GM10248 (cell line): ENCODE measurements around the gene ARL4C.
A peak's percentile ranks its signal among the peaks of the same experiment; 100 is the strongest.

ENCODE experiments used
- CTCF ChIA-PET: fragments of 300-600 bp; sonication (Branson Sonifier 250); formaldehyde crosslinking; extraction: SDS; loops from one replicate; lab custom pipeline; 2021; ENCODE audit warnings: antibody characterized with exemption; lab: Yijun Ruan, JAX
- POLR2A ChIA-PET: fragments of 350-650 bp; sonication (Branson Sonifier 250); formaldehyde crosslinking; extraction: SDS; loops from one replicate; lab custom pipeline; 2020; ENCODE audit warnings: antibody characterized with exemption; lab: Yijun Ruan, JAX
- DNase-seq: peaks from one replicate; pipeline ENCODE4 v3.0.0; 2012; ENCODE audit errors: extremely low spot score
- TF ChIP-seq, protein P1 (sequence below): IDR thresholded peaks from 2 replicates; pipeline ENCODE4 v1.5.1; 2012; ENCODE audit warnings: mild to moderate bottlenecking, low read depth; ENCODE audit errors: extremely low read depth, missing control alignments, control extremely low read depth

ARL4C gene

DNA sequence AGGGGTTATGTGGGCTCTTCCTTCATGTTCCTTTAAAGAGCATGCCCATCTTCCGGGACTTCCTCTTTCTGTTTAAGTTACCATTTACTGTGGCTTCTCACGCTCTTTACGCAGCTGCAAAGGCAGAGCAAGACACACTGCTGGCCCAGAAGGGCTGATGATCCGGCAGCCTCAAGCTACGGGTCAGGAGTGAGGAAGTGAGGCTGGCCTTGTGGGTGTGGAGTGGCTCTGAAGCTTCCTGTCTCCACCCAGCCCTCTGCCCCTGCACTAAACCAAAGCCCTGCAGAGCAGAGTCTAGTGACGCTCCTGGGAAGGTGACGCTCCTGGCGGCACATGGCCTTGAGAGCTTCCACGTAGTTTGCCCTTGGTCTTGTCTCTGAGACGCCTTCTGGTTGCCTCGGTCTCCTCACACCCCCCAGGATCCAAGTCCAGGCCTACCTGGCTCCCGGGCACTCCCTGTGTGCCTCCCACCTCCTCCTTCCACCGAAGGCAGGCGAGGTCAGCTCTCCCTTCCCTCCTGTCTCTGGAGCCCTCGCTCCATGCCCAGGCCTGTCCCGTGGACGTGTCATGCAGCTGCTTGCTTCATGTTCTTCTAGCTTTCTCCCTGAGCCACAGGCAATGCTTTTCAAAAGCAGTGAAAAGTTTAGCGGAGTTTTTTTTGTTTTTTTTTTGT lies 50.3 kb downstream of the ARL4C start:
- CTCF ChIA-PET, result interaction anchor here (0.8 to 1.6 kb wide), 5 partner anchors 9 to 156 kb away, joined by 3 to 4 read pairs (median 3); no protein-coding TSS in a partner anchor
- peak; percentile 67 for DNase-seq
- TF ChIP-seq, protein P1, sequence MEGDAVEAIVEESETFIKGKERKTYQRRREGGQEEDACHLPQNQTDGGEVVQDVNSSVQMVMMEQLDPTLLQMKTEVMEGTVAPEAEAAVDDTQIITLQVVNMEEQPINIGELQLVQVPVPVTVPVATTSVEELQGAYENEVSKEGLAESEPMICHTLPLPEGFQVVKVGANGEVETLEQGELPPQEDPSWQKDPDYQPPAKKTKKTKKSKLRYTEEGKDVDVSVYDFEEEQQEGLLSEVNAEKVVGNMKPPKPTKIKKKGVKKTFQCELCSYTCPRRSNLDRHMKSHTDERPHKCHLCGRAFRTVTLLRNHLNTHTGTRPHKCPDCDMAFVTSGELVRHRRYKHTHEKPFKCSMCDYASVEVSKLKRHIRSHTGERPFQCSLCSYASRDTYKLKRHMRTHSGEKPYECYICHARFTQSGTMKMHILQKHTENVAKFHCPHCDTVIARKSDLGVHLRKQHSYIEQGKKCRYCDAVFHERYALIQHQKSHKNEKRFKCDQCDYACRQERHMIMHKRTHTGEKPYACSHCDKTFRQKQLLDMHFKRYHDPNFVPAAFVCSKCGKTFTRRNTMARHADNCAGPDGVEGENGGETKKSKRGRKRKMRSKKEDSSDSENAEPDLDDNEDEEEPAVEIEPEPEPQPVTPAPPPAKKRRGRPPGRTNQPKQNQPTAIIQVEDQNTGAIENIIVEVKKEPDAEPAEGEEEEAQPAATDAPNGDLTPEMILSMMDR, result no peak
- POLR2A ChIA-PET, result interaction anchor here (1.1 kb wide), 1 partner anchor 20 kb away, joined by 3 read pairs; no protein-coding TSS in a partner anchor

DNA sequence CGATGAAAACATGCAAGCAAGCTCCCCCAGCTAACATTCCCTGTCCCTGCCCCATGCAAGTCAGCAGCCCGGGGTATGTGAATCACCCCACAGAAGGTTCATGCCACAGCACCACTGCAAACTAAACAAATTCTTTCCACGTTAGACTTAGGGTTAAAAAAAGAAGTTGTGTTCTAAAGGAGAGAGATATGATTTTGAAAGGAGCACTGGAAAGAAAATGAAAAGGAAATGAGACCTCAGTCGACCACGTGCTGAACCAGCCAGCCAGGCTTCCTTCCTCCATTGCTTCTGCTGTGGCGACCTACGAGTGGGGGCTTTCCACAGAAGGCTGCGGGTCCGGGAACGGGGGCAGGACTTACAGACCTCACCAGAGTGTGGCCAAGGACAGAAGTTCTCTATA lies 52.0 kb downstream of the ARL4C start:
- ChIA-PET POLR2A (no interaction called here), CTCF (no interaction called here)
- DNase-seq, result no peak
- TF ChIP-seq, protein P1, result no peak

DNA sequence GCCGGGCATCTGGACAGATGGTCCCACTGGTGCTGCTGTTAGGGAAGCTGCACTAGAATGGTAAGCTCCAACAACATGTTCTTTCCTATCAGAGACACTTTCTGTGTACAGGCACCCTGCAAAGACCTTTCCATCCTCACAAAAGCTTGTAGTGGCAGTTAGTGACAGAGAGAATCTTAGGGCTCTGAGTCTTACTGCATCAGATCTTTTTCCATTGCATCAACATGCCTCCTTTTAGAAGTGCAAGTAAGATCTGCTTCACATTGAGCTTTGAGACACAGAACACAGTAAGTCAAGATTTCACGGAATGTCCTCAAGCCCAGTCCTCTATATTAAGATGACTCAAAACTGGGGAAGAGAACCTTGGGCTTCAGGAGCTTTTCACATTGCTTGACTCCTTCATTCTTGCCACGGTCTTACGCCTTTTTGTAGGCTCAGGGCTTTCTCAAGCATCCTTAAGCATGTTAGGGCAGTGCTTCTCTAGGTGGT lies 52.6 kb downstream of the ARL4C start:
- ChIA-PET POLR2A (no interaction called here), CTCF (no interaction called here)
- DNase-seq, result no peak
- TF ChIP-seq, protein P1, result no peak
